ENCODE data around the gene MAD1L1. TPM values are rescaled to one million over a fixed set of nuclear protein-coding genes. Genes with fewer than 3 reads are reported as not detected.

The MAD1L1 gene
- polyA plus RNA-seq, 2 donors = 18.0 to 24.9 TPM

DNA sequence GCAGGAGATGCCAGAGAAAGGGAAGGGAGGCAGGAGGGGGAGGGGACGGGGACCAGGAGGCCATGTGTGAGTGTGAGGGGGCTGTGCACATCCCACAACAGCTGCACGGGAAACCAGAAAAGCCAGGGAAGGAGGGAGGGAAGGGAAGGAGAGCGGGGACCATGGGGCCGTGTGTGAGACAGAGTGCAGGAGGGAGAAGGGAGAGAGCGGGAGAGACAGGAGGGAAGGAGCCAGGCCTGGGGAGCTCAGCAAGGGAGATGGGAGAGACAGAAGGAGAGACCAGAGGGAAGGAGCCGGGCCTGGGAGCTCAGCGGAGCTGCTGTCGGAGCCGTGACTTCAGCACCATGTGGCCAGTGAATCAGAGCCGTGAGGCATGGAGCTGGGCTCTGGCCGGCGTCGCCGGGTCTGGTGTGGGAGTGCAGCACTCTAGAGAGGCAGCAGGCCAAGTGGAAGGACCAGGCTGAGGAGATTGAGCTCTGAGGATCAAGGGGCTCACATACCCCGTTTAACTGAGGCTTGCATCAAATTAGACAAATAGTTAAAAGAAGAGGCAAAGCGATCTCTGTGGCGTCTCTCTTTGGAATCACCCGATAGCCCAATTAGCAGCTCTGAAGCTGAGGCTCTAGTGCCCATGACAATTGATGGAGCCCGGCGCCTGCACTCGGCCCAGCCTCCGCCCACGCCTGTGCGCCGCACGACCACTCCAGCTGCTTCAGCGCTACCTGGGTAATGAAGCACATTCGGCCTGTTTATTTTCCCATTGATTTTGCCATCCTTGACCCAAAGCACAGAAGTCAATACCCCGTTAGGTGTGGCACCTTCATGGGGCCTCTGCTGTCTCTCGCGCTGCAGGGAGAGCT is 150.4 kb downstream of the MAD1L1 start:
- 84 to 89% methylated on average over 31 of the region's 31 CpGs for WGBS, 2 donors
- no peaks in the 10 kb centered on the region for H3K4me1 ChIP-seq (ENCODE audit: control insufficient read depth in 2 of 2, insufficient read depth in 2 of 2, low read length in 1 of 2)
- no peak overlapping the region for H3K4me3 ChIP-seq (ENCODE audit: low read depth in 1 of 2, low read length in 2 of 2)
- peaks cover 0 to 13% of the 10 kb centered on the region in 2 donors for H3K36me3 ChIP-seq (ENCODE audit: control insufficient read depth in 2 of 2, insufficient read depth in 2 of 2, low read length in 1 of 2)
- no peaks in the 10 kb centered on the region for H3K27me3 ChIP-seq (ENCODE audit: control insufficient read depth in 1 of 2, insufficient read depth in 2 of 2, low read length in 2 of 2)
- H3K27ac ChIP-seq (ENCODE audit: low read depth in 2 of 2, low read length in 1 of 2) = no peak overlapping the region
- H3K9me3 ChIP-seq (ENCODE audit: control insufficient read depth in 2 of 2, insufficient read depth in 1 of 2, low read depth in 1 of 2, low read length in 1 of 2) = no peaks in the 10 kb centered on the region

GRCh38 chr7:2081526-2082135 is 151.1 kb downstream of the MAD1L1 start:
- H3K4me3 ChIP-seq (ENCODE audit: low read depth in 1 of 2, low read length in 2 of 2) = no peak overlapping the region

GRCh38 chr7:2080477-2080876 is 152.3 kb downstream of the MAD1L1 start:
- WGBS, 2 donors = 94 to 95% methylated on average over 14 of the region's 14 CpGs
- Histone ChIP-seq H3K9me3 (ENCODE audit: control insufficient read depth in 2 of 2, insufficient read depth in 1 of 2, low read depth in 1 of 2, low read length in 1 of 2) (no peaks in the 10 kb centered on the region), H3K4me1 (ENCODE audit: control insufficient read depth in 2 of 2, insufficient read depth in 2 of 2, low read length in 1 of 2) (no peaks in the 10 kb centered on the region), H3K27me3 (ENCODE audit: control insufficient read depth in 1 of 2, insufficient read depth in 2 of 2, low read length in 2 of 2) (no peaks in the 10 kb centered on the region), H3K36me3 (ENCODE audit: control insufficient read depth in 2 of 2, insufficient read depth in 2 of 2, low read length in 1 of 2) (peaks cover 0 to 24% of the 10 kb centered on the region in 2 donors), H3K4me3 (ENCODE audit: low read depth in 1 of 2, low read length in 2 of 2) (no peak overlapping the region), H3K27ac (ENCODE audit: low read depth in 2 of 2, low read length in 1 of 2) (no peak overlapping the region)

More at GRCh38 chr7:2081526-2082135, 151.1 kb downstream of the MAD1L1 start:
- Histone ChIP-seq H3K27me3 (ENCODE audit: control insufficient read depth in 1 of 2, insufficient read depth in 2 of 2, low read length in 2 of 2) (no peaks in the 10 kb centered on the region), H3K4me1 (ENCODE audit: control insufficient read depth in 2 of 2, insufficient read depth in 2 of 2, low read length in 1 of 2) (no peaks in the 10 kb centered on the region), H3K27ac (ENCODE audit: low read depth in 2 of 2, low read length in 1 of 2) (no peak overlapping the region), H3K36me3 (ENCODE audit: control insufficient read depth in 2 of 2, insufficient read depth in 2 of 2, low read length in 1 of 2) (peaks cover 0 to 17% of the 10 kb centered on the region in 2 donors), H3K9me3 (ENCODE audit: control insufficient read depth in 2 of 2, insufficient read depth in 1 of 2, low read depth in 1 of 2, low read length in 1 of 2) (no peaks in the 10 kb centered on the region)
- WGBS, 2 donors = 95 to 96% methylated on average over 24 of the region's 24 CpGs

GRCh38 chr7:2080060-2080387 is 152.7 kb downstream of the MAD1L1 start:
- Histone ChIP-seq H3K9me3 (ENCODE audit: control insufficient read depth in 2 of 2, insufficient read depth in 1 of 2, low read depth in 1 of 2, low read length in 1 of 2) (no peaks in the 10 kb centered on the region), H3K27ac (ENCODE audit: low read depth in 2 of 2, low read length in 1 of 2) (no peak overlapping the region)
- 69 to 75% methylated on average over 6 of the region's 6 CpGs for WGBS, 2 donors

GRCh38 chr7:2079332-2080059 is 153.2 kb downstream of the MAD1L1 start:
- H3K36me3 ChIP-seq (ENCODE audit: control insufficient read depth in 2 of 2, insufficient read depth in 2 of 2, low read length in 1 of 2) = peaks cover 0 to 20% of the 10 kb centered on the region in 2 donors
- no peaks in the 10 kb centered on the region for H3K27me3 ChIP-seq (ENCODE audit: control insufficient read depth in 1 of 2, insufficient read depth in 2 of 2, low read length in 2 of 2)
- H3K9me3 ChIP-seq (ENCODE audit: control insufficient read depth in 2 of 2, insufficient read depth in 1 of 2, low read depth in 1 of 2, low read length in 1 of 2) = no peaks in the 10 kb centered on the region
- WGBS, 2 donors = 76 to 87% methylated on average over 22 of the region's 22 CpGs
- no peak overlapping the region for H3K27ac ChIP-seq (ENCODE audit: low read depth in 2 of 2, low read length in 1 of 2)
- H3K4me1 ChIP-seq (ENCODE audit: control insufficient read depth in 2 of 2, insufficient read depth in 2 of 2, low read length in 1 of 2) = no peaks in the 10 kb centered on the region
- no peak overlapping the region for H3K4me3 ChIP-seq (ENCODE audit: low read depth in 1 of 2, low read length in 2 of 2)

More at GRCh38 chr7:2080060-2080387, 152.7 kb downstream of the MAD1L1 start:
- H3K4me3 ChIP-seq (ENCODE audit: low read depth in 1 of 2, low read length in 2 of 2) = no peak overlapping the region
- H3K4me1 ChIP-seq (ENCODE audit: control insufficient read depth in 2 of 2, insufficient read depth in 2 of 2, low read length in 1 of 2) = no peaks in the 10 kb centered on the region
- no peaks in the 10 kb centered on the region for H3K27me3 ChIP-seq (ENCODE audit: control insufficient read depth in 1 of 2, insufficient read depth in 2 of 2, low read length in 2 of 2)
- peaks cover 0 to 24% of the 10 kb centered on the region in 2 donors for H3K36me3 ChIP-seq (ENCODE audit: control insufficient read depth in 2 of 2, insufficient read depth in 2 of 2, low read length in 1 of 2)

DNA sequence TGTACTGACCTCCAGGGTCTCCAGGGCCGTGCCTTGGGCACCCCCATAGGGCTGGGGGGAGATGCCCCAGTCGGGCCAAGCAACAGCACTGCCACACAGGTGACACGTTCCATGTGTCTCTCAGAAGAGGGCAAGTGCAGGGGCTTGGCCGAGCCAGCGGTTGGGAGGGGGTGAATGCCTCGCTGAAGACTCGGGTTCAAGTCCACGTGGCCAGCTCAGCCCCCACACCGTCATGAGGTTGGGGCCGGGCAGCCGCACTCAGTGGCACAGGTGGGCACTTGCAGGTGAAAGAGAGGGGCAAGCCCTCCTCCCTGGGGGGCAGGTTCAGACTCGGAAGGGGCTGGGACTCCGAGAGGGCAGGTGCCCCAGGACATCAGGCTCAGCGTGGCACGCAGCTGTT is 153.8 kb downstream of the MAD1L1 start:
- Histone ChIP-seq H3K36me3 (ENCODE audit: control insufficient read depth in 2 of 2, insufficient read depth in 2 of 2, low read length in 1 of 2) (peaks cover 0 to 16% of the 10 kb centered on the region in 2 donors), H3K27me3 (ENCODE audit: control insufficient read depth in 1 of 2, insufficient read depth in 2 of 2, low read length in 2 of 2) (no peaks in the 10 kb centered on the region), H3K27ac (ENCODE audit: low read depth in 2 of 2, low read length in 1 of 2) (no peak overlapping the region), H3K9me3 (ENCODE audit: control insufficient read depth in 2 of 2, insufficient read depth in 1 of 2, low read depth in 1 of 2, low read length in 1 of 2) (no peaks in the 10 kb centered on the region), H3K4me3 (ENCODE audit: low read depth in 1 of 2, low read length in 2 of 2) (no peak overlapping the region), H3K4me1 (ENCODE audit: control insufficient read depth in 2 of 2, insufficient read depth in 2 of 2, low read length in 1 of 2) (no peaks in the 10 kb centered on the region)
- WGBS, 2 donors = 92% methylated on average over 15 of the region's 15 CpGs

- H3K36me3 ChIP-seq (ENCODE audit: control insufficient read depth in 2 of 2, insufficient read depth in 2 of 2, low read length in 1 of 2) = peaks cover 0 to 14% of the 10 kb centered on the region in 2 donors
- no peaks in the 10 kb centered on the region for H3K4me1 ChIP-seq (ENCODE audit: control insufficient read depth in 2 of 2, insufficient read depth in 2 of 2, low read length in 1 of 2)
- no peak overlapping the region for H3K27ac ChIP-seq (ENCODE audit: low read depth in 2 of 2, low read length in 1 of 2)
- 95 to 97% methylated on average over 27 of the region's 27 CpGs for WGBS, 2 donors
- H3K4me3 ChIP-seq (ENCODE audit: low read depth in 1 of 2, low read length in 2 of 2) = no peak overlapping the region
- H3K9me3 ChIP-seq (ENCODE audit: control insufficient read depth in 2 of 2, insufficient read depth in 1 of 2, low read depth in 1 of 2, low read length in 1 of 2) = no peaks in the 10 kb centered on the region
- no peaks in the 10 kb centered on the region for H3K27me3 ChIP-seq (ENCODE audit: control insufficient read depth in 1 of 2, insufficient read depth in 2 of 2, low read length in 2 of 2)
These were observed 156.1 kb downstream of the MAD1L1 start for GRCh38 chr7:2076649-2077064.

- 83 to 89% methylated on average over 17 of the region's 17 CpGs for WGBS, 2 donors
- H3K4me1 ChIP-seq (ENCODE audit: control insufficient read depth in 2 of 2, insufficient read depth in 2 of 2, low read length in 1 of 2) = no peaks in the 10 kb centered on the region
- no peaks in the 10 kb centered on the region for H3K27me3 ChIP-seq (ENCODE audit: control insufficient read depth in 1 of 2, insufficient read depth in 2 of 2, low read length in 2 of 2)
- no peaks in the 10 kb centered on the region for H3K9me3 ChIP-seq (ENCODE audit: control insufficient read depth in 2 of 2, insufficient read depth in 1 of 2, low read depth in 1 of 2, low read length in 1 of 2)
- no peak overlapping the region for H3K4me3 ChIP-seq (ENCODE audit: low read depth in 1 of 2, low read length in 2 of 2)
- peaks cover 0 to 14% of the 10 kb centered on the region in 2 donors for H3K36me3 ChIP-seq (ENCODE audit: control insufficient read depth in 2 of 2, insufficient read depth in 2 of 2, low read length in 1 of 2)
- H3K27ac ChIP-seq (ENCODE audit: low read depth in 2 of 2, low read length in 1 of 2) = no peak overlapping the region
These were observed 156.9 kb downstream of the MAD1L1 start for GRCh38 chr7:2075811-2076210.

- Histone ChIP-seq H3K36me3 (ENCODE audit: control insufficient read depth in 2 of 2, insufficient read depth in 2 of 2, low read length in 1 of 2) (peaks cover 0 to 16% of the 10 kb centered on the region in 2 donors), H3K27me3 (ENCODE audit: control insufficient read depth in 1 of 2, insufficient read depth in 2 of 2, low read length in 2 of 2) (no peaks in the 10 kb centered on the region), H3K4me1 (ENCODE audit: control insufficient read depth in 2 of 2, insufficient read depth in 2 of 2, low read length in 1 of 2) (no peaks in the 10 kb centered on the region), H3K27ac (ENCODE audit: low read depth in 2 of 2, low read length in 1 of 2) (no peak overlapping the region), H3K9me3 (ENCODE audit: control insufficient read depth in 2 of 2, insufficient read depth in 1 of 2, low read depth in 1 of 2, low read length in 1 of 2) (no peaks in the 10 kb centered on the region), H3K4me3 (ENCODE audit: low read depth in 1 of 2, low read length in 2 of 2) (no peak overlapping the region)
- 89% methylated on average over 17 of the region's 17 CpGs for WGBS, 2 donors
These were observed 158.1 kb downstream of the MAD1L1 start for GRCh38 chr7:2074691-2075090.

Measured in esophagus (tissue), 2 donors.